NCI-H2107 treated with DMSO at 0.1 percent for 48 hours (cell line): ENCODE data around the gene YWHAB.

ENCODE experiments used
- DNase-seq: peaks from one replicate; lab custom pipeline; 2025; ENCODE audit not compliant: unreplicated experiment; lab: John Stamatoyannopoulos, UW

The YWHAB gene

GRCh38 chr20:44950368-44950767, 64.9 kb downstream of the YWHAB start:
- no peak for DNase-seq

- no peak for DNase-seq
These were observed 67.2 kb downstream of the YWHAB start for GRCh38 chr20:44952731-44953130.

GRCh38 chr20:44954211-44954610, 68.7 kb downstream of the YWHAB start:
- DNase-seq: no peak

GRCh38 chr20:44955270-44955669, 69.8 kb downstream of the YWHAB start:
- no peak for DNase-seq

GRCh38 chr20:44956410-44956809, 70.9 kb downstream of the YWHAB start:
- no peak for DNase-seq
